BJ (cell line): Measurements from ENCODE around the gene UBASH3B. TPM values are rescaled to one million over a fixed set of nuclear protein-coding genes. Genes with fewer than 3 reads are reported as not detected.
"Not testable (repeated sequence)": the region's sequence is repeated elsewhere in the genome, so short reads cannot be mapped to it uniquely, and the experiment has no call there.

Experiments
- CTCF ChIA-PET: fragments of 350-600 bp; formaldehyde crosslinking; extraction: SDS; loops from one replicate; lab custom pipeline; 2021; ENCODE audit warnings: antibody characterized with exemption, inconsistent platforms; lab: Yijun Ruan, JAX
- POLR2A ChIA-PET: fragments of 300-600 bp; sonication (Branson Sonifier 250); formaldehyde crosslinking; extraction: SDS; loops from one replicate; lab custom pipeline; 2021; ENCODE audit warnings: antibody characterized with exemption; lab: Charles Lee
- DNase-seq: peaks from one replicate; pipeline ENCODE4 v3.0.0-alpha.2; 2011; ENCODE audit warnings: low read depth
- H3K27me3 ChIP-seq: 2 replicates; pipeline ENCODE4 v1.6.0; 2011; ENCODE audit warnings: low read length; ENCODE audit not compliant: control insufficient read depth, insufficient read depth
- H3K36me3 ChIP-seq: 2 replicates; pipeline ENCODE4 v1.5.1; 2011; ENCODE audit warnings: low read length; ENCODE audit not compliant: control insufficient read depth, insufficient read depth
- H3K4me3 ChIP-seq: 2 replicates; pipeline ENCODE4 v1.5.1; 2011; ENCODE audit warnings: low read depth, mild to moderate bottlenecking, control low read depth, low read length
- CTCF ChIP-seq: IDR thresholded peaks from 2 replicates; pipeline ENCODE4 v1.5.1; 2011; ENCODE audit warnings: low read depth, mild to moderate bottlenecking, control low read depth, inconsistent platforms, low read length, moderate library complexity; ENCODE audit not compliant: insufficient read depth
- polyA plus RNA-seq: library from polyadenylated mRNA; depleted of rRNA; stranded (reverse); fragments of >200 nt; gene quantifications from 2 replicates; pipeline ENCODE4 v1.2.3, GENCODE V29; 2011

Gene UBASH3B
- polyA plus RNA-seq, 1 experiment: 28.4 TPM

- no peak for DNase-seq
- no peak overlapping the region for H3K4me3 ChIP-seq
- POLR2A ChIA-PET: no interaction called here
- no peaks in the 10 kb centered on the region for H3K27me3 ChIP-seq
- TF ChIP-seq CTCF: no peak
- H3K36me3 ChIP-seq: no peaks in the 10 kb centered on the region
- CTCF ChIA-PET: interaction anchor here (0.8 to 7.9 kb wide), 28 partner anchors 9 to 272 kb away, joined by 3 to 114 read pairs (median 6); partner anchors contain the start of gene UBASH3B
Observed at GRCh38 chr11:122853261-122853660, 197.7 kb downstream of the UBASH3B start.

DNA sequence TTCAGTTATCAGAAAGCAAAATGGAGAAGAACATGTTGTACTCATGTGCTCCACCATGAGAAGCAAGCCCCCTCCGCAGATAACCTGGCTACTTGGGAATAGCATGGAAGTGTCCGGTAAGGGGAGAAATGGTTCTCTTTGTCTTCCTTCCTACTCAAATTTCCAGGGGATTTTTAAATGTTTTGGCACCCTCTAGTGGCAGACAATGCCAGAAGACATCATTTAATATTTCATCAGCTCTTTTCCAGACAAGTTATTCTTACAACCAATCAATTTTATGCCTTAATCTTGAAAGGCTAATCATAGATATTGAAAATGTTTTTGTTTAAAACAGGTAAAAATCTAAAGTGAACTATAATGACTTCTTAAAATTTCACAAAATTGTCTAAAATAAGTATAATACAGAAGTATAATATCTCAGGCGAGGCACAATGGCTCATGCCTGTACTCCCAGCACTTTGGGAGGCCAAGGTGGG, 198.5 kb downstream of the UBASH3B start:
- Histone ChIP-seq H3K27me3 (no peaks in the 10 kb centered on the region), H3K36me3 (no peaks in the 10 kb centered on the region), H3K4me3 (no peak overlapping the region)
- ChIA-PET CTCF (interaction anchor here (0.6 to 7.9 kb wide), 35 partner anchors 9 to 276 kb away, joined by 3 to 114 read pairs (median 5); partner anchors contain the start of gene UBASH3B), POLR2A (no interaction called here)
- DNase-seq: no peak
- TF ChIP-seq CTCF: peak; percentile 59

GRCh38 chr11:122861631-122862030, 206.1 kb downstream of the UBASH3B start:
- TF ChIP-seq CTCF: no peak
- ChIA-PET POLR2A (no interaction called here), CTCF (interaction anchor here (0.7 to 15.8 kb wide), 4 partner anchors 58 to 195 kb away, joined by 3 to 321 read pairs (median 3); no protein-coding TSS in a partner anchor)
- Histone ChIP-seq H3K27me3 (peaks cover 4% of the 10 kb centered on the region), H3K36me3 (no peaks in the 10 kb centered on the region), H3K4me3 (no peak overlapping the region)
- DNase-seq: no peak

DNA sequence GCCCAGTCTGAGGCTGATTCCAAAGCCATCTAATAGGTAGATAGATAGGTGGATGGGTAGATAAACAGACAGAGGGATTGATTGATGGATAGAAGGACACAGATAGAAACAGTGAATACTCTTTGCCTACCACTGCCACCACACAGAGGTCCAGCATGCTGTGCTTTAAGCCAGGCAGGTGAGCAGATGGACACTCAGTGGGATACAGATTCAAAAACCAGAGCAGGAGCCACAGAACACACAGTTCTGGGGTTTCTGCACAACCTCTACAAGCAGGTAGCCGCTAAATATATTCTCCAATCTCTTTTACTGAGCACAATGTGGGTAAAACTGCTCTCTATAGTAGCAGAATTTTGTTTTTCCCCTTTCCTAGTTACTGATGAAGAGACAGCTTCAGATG, 206.6 kb downstream of the UBASH3B start:
- ChIA-PET CTCF (interaction anchor here (0.6 to 15.8 kb wide), 10 partner anchors 17 to 453 kb away, joined by 3 to 321 read pairs (median 4); no protein-coding TSS in a partner anchor), POLR2A (no interaction called here)
- Histone ChIP-seq H3K36me3 (no peaks in the 10 kb centered on the region), H3K4me3 (no peak overlapping the region), H3K27me3 (peaks cover 4% of the 10 kb centered on the region)
- DNase-seq: no peak
- no peak for TF ChIP-seq CTCF

- ChIA-PET CTCF (interaction anchor here (0.6 to 15.8 kb wide), 20 partner anchors 9 to 235 kb away, joined by 3 to 321 read pairs (median 8); no protein-coding TSS in a partner anchor), POLR2A (interaction anchor here (0.7 kb wide), 1 partner anchor 156 kb away, joined by 3 read pairs; no protein-coding TSS in a partner anchor)
- H3K36me3 ChIP-seq, DNase-seq, H3K27me3 ChIP-seq, H3K4me3 ChIP-seq: not testable (repeated sequence)
Observed at GRCh38 chr11:122863154-122863553, 207.6 kb downstream of the UBASH3B start.
